ENCODE data around the gene NET1.

The NET1 gene

DNA sequence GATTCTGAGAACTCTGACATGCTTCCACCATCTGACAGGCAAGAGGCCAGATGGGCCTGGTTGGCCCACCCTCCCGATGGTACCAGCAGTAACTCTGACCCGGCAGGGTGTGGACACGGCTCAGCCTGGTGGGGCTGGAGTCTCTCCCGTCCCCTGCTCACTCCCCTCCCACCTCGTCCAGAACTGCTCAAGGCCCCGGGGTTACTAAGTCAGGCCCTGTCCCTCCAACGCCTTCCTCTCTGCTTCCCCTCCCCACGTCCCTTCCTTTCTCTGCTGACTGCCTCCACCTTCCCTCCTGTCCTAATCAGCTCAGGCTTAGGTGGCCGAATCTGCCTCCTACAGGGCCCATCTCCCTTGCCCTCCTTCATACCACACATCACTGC, 74.5 kb downstream of the NET1 start:
- no peak for DNase-seq

DNA sequence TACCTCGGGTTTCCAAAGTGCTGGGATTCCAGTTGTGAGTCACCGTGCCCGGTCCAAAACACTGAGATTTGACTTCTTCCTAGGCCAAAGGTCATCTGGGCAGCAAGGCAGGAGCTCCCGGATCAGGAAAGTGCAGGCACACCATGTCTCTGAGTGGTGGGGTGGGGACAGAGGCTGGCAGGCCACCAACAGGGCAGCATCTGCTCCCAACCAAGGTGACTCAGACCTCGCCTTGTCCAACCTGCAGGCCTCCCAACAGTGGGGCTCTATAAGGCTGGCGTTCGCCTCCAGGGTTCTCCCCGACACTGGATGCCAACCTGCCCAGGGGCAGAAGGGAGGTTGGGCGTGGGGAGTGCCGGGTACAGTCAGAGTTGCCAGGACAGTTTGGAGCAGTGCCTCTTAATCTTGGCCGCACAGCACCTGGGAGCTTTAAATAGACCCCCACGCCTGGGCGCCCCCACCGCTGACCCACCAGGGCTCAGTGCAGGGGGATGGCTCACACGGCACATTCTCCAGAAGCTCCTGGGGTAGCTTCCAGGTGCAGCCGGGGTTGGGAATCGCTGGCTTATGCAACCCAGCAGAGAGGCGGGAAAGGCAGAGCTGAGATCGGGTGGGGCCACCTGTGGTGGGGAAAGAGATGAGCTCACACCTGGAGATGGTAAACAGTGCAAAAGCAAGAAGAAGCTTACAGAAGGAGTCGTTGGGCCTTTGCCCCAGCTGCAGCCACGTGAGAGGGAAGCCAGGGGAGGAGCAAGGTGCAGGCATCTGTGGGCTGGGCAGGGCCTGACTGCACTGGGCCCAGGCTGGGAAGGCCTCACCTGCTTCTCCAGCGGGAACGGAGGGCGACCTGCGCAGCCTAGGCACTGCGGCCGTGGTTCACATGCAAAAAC, 76.2 kb downstream of the NET1 start:
- no peak for DNase-seq

DNA sequence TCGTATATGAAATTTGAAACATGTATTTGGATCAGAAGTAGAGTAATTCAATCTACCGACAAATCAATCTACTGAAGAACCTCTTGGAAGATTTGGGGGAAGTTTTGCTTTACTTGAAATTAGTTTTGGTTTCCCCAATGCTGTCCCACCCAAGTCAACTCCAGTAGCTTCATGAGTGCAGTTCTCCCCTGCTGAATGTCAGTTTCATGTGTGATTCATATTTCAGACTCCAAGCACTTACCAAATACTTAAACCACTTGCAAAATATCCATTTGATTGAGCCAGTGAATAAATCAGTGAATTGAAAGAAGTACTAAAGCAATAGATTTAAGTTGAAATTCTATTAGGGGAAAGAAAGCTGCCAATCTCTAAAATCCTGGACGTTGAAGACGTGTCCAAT, 77.7 kb downstream of the NET1 start:
- DNase-seq: no peak

DNA sequence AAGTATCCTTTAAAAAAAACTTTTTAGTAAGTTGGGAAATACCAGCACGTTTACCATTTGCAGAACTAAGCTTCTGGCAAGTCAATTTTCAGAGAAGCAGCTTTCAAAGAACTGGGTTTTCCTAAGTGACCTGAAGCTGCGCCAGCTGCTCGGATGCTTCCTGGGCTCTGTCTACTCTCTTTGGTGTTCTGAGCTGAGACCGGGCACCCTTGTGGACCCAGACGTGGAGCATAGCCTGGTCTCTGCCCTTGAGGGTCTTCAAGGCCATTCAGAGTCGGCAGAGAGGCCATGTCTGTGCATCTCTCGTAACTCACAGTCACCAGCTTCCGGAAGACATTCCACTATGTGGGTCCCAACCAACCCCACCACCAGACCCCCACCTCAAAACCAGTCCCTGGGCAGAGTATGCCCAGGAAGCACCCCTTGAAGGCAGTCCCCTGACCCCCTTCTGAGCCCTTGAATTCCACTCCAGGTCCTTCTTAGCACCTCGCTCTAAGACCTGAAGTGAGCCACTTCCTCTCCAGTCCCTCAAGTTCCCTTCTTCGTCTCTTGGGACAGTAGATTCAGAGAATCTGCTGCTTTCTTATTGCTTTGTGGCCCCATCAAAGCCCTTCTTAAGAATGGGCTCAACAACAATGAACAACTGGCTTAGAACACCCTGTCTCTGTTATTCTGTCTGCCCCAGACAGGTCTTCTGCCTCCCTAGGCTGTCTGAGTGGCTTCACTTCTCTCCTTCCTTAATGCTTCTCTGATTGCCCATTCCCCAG, 78.5 kb downstream of the NET1 start:
- DNase-seq: no peak

DNA sequence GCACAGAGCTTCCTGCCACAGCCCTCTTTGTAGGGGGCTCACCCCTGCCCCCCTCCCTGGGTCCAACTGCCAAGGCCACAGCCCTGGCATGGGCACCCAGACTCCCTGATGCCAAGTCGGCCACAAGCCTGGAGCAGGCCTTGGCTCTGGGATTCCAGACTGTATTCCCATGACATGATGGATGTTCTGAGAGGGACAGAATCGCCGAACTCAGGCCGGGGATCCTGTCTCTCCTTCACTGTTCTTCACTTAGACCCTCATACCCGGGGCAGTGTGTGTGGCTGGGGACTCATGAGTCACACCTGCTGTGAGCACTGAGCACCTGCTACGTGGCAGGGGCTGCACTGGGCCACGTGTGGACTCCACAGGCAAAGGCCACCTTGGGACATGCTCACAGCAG, 79.1 kb downstream of the NET1 start:
- DNase-seq: no peak

DNA sequence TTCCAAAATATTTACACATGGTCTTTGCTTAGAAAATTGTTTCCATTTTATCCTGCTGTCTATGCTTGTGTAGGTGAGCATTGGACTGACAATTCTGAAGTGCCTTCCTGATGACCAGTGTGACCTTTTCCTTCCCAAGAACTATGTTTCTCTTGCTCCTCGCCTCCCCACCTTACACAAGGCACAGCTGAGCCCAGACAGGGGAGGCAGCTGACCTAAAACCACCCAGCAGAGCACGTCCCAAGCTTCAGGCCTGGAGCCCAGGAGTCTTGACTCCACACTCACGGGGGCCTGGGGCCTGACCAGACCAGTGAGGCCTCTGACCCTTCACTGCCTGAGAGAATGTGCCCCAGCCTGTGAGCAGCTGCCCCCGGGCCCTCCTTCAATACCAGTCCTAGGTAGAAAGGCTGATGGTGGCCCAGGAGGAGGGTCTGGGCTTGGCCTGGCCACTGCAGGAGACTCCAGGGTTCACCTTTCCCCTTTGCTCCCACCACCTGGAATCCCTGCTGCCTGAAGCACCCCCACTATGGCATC, 80.0 kb downstream of the NET1 start:
- no peak for DNase-seq

DNA sequence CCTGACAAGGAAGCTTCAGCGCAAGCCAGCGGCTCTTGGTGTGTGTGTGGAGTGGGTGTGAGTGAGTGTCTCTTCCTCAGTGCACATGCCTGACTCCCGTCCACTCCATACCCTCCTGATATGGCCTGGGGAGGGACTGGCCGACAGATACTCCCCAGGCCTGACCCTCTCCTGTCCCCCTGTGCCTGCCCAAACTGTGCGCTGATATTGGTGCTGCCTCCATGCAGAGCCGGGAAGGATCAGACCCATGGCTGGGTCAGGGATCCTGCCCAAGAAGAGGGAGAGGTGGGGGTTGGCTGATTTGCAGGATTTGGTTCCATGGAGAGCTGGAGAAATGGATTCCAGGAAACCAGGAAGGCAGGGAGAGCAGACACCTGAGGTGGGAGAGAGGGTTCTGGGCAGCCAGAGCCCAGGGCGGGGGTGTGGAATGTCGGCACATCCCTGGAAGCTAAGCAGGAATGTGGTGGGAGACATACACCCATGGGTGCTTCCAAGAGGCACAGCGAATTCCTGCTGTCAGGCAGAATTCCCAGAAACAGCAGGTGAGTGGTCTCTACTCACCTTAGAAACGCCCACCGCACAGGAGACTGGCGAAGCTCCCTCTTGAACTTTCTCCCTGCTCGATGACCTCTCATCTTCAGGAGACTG, 80.7 kb downstream of the NET1 start:
- DNase-seq: no peak

DNA sequence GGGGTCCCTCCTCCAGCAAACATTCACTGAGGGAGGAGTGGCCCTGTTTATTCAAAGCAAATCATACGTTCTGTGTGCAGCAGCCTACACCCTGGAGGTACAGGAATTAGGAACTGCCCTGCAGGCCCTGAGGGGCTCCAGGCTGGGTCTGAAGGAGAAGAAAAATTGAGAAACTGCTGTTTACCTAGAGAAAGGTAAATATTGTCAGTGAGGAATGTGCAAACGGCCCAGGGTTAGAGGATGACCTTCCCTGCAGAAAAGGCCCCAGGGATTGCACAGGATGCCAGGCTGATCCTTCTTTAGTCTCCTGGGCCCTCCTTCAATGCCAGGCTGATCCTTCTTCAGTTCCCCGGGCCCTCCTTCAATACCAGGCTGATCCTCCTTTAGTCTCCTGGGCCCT, 81.3 kb downstream of the NET1 start:
- DNase-seq: no peak

DNA sequence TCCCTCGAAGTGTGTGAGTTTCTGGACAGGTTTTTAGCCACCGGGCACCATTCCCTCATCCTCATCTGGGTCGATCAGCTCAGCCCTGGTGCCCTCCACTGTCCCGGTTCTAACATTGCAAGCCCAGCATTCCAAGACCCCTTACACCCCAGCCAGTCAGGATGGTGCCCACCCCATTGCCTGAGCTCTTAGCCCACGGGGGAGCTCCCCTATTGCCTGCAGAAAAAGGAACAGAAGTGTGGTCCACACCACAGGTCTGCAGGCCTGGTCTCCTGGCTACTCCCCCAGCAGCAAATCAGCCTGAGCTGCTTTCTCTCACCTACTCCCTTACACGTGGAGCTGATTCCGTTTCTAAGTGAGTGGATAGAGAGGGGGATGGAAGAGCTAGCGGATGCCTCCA, 82.3 kb downstream of the NET1 start:
- DNase-seq: no peak

DNA sequence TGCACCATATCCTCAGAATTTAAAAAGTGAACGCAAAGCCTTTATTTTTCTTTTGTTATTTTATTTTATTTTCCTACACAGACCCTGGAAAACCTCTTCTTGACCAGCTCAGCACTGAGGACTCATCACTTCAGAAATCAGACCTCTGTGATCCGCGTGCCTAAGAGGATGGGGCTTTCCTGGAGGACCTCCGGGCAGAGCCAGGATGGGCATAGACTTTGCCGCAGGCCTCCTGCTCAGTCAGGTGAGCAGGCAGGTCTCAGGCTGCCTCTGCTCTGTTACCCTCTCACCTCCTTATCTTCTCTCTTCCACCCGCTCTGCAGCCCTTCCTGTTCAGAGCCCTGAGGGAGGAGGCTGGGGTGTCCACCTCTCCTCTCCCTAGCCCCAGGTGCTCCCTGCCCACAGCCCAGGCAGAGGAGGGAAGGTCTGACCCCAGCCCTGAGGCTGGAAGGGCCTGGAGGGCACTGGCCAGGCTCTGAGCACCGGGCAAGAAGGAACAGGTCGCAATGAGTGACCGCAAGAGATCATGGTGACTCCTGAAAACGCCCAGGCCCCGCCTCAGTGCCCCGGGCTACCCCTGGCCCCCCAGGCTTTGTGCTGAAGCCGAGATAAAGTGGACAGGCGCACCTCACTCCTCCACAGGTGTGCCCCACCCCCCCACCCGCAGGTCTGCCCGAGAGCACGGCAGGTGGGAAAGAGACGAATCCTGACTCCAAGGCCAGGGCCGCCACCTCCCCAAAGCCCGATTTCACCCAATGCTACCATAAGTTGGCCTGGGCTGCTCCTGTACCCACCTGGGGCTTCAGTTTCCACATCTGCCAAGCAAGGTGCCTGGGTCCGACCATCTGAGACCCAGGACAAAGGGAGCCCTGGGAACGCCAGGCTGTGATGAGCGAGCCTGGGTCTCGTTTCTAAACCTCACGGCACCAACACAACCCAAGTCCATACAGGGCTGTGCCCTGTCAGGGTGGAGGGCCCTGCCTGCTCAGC, 84.2 kb downstream of the NET1 start:
- DNase-seq: no peak

DNA sequence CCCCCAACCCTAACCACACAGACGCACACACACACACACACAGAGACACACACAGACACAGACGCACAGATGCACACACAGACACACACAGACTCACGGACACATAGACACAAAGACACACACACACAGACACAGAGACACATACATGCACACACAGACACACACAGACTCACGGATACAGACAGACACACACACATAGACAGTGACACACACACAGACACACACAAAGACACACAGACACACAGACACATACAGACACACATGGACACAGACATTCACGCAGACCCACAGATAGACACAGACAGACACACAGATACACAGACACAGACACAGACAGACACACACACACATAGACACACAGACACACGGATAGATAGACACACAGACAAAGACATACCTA, 84.9 kb downstream of the NET1 start:
- DNase-seq: no peak

DNA sequence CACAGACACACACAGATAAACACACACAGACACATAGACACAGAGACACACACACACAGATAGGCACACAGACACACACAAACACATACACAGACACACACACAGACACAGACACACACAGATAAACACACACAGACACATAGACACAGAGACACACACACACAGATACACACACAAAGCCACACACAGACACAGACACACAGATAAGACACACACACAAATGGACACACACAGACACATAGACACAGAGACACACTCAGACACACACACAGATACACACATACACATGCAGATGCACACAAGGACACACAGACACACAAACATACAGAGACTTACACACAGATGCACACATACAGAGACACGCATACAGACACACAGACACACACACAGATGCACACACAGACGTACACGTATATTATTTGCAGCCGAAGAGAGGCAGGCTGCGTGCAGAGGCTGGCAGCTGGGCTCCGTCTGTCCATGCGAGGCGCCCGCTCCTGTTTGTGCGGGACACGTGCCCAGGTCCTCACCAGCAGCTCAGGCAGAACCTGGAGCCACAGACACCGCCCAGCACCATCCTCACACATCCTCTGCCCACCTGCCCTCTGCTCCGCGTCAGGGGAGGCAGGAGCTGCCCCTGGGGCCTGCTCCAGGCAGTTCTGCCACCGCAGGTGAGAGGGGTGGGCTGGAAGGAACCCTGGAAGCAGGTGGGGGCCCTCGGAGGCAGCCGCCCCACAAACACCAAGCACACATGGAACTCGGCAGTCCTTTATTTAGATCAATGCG, 85.8 kb downstream of the NET1 start:
- DNase-seq: no peak

DNA sequence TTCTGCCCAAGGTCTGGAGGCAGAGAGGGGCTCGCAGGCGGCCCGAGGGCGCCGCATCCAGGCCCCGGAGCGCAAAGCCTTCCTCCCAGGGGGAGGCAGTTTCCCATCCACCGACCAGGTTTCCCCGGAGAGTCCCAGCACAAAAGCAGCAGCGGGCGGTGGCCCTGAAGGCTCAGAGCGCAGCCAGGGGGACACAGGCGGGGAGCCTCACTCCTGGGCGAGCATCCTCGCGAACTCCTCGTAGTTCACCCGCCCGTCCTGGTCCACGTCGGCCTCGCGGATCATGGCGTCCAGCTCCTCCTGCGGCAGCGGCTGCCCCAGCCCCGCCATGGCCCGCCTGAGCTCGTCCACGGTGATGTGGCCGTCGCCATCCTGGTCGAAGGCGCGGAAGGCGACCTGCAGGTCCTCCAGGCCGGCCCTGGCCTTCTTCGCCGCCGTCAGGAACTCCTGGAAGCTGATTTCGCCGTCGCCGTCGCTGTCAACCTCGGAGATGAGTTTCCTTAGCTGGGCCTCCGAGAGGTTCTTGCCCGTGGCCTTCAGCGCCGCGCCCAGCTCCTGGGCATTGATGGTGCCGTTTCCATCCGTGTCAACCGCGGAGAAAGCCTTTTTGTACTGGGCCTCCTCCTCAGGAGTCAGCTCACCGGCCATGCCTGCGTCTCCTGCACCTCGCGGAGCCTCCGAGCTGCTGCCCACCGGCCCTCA, 86.6 kb downstream of the NET1 start:
- DNase-seq: no peak

DNA sequence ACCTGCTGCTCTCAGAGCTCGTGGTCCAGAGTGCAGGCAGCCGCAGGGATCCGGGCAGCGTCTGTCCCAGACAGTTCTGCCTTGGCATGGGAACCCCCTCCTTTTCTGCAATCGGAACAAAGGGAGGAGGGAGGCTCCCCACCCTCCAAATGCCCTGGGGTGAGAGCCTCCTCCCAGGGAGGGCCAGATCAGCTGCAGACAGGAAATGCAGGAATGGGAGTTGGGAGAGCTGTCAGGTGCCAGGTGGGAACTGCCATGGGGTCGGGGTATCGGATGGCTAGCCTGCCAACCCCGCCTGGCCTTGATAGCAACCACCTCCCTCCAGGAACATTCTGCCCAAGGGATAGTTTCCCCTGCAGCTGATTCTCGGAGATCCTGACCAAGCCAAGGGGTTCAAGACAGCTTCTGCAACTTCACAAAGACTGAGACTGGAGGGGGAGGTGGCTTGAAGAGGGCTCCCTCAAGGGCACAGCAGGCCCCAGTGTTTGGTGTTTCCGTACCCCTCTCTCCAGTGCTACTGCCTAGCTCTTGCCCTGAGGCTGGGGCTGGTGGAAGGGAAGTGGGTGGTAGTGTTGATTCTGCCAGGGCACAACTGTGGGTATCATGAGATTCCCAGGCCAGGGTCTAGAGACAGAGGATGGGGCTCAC, 87.3 kb downstream of the NET1 start, which contains the start of gene CALML5:
Gene CALML5, minus strand, starts transcription at position 78 of the 648 bp plus-strand sequence. CDS start 132 bp downstream, outside the sequence.
- no peak for DNase-seq

DNA sequence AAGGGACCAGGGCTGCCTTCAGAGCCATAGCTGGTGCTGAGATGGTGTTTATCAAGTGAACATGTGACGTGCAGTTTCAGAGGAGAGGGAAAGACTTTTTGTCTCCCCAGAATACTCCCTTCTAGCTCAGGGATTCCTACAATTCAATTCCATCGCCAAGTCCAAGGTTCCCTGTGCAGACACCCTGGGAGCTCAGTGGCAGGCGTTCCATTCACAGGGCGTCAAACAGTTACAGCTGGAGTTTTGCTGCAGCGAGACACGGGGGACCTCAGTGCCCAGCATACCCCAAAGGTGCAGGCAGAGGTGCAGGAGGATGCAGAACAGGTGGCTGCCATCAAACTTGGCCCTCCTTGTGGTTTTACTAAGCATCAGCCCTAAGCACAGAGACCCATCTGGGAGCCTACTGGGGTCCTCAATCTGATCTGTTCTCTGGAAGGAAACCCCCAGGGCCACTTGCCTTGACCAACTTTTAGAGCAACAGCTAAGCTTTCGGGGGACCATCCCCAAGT, 87.9 kb downstream of the NET1 start:
- DNase-seq: no peak

DNA sequence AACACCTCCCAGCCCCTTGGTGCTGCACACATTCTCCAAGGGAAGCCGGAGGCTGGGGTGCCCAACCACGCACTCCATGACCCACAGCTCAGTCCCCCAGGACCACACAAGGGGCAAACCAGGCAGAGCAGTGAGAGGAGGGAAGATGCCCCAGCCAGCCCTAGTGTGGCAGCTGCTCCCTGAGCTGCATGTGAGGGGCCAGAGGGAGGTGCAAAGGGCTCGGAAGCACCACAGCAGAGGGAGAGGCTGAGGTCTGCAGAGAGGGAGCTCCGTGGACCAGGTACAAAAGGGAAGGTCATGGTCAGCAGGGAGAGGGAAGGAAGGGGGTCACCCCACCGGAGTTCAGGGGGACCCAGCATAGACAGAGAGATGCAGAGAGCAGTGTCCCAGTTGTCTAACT, 88.6 kb downstream of the NET1 start:
- no peak for DNase-seq

DNA sequence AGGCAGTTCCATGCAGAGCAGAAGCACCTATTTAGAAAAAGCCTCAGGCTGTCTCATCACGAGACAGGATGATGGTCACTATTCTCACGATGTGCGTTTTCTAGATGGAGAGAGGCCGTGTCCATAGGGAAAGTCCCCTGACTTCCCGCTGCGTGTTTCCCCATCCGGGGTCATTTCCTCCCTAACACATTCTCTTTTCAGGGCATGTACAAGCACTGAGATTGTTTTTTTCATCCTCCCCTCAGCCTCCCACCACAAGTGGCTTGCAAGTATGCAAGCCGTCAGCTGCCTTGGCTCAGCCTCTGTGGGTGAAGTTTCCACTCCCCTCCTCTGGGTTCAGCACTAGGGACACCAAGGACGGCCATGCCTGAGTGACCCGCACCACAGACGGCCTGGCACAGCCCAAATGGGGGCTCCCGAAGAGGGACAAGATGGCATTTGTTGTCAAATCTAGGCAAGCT, 89.7 kb downstream of the NET1 start:
- DNase-seq: no peak

DNA sequence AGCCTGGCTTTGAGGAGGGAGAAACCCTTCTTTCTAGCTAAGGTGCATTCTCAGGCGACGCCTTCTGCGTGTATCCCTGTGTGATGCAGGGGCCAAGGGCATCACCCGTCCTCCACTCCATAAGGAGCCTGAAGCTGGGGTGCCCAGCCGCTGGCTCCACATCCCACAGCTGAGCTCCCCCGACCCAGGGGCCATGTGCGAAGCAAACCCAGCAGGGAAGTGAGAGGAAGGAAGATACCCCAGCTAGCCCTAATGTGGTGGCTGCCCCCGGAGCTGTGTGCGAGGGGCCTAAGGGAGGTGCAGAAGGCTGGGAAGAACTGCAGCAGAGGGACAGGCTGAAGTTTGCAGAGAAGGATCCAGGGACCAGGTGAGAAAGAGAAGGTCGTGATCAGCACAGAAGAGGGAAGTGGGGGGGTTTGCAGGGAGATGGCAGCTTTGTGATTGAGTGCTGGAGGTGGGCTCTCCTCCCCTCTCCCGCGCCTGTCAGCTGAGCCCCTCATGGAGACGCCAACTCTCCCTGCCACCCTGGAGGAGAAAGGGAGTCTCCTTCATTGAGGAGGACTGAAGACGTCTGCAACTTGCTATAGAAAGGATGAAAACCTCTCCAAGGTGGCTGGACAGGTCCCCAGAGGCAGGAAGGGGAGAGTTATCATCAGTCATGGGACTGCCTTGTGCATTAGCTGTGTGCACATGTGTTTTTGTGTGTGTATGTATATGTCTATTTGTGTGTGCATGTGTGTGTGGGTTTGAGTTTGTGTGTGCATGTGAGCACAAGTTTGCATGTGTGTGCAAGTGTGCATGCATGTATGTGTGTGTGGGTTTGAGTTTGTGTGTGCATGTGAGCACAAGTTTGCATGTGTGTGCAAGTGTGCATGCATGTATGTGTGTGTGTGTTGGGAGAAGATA, 90.5 kb downstream of the NET1 start:
- DNase-seq: no peak

DNA sequence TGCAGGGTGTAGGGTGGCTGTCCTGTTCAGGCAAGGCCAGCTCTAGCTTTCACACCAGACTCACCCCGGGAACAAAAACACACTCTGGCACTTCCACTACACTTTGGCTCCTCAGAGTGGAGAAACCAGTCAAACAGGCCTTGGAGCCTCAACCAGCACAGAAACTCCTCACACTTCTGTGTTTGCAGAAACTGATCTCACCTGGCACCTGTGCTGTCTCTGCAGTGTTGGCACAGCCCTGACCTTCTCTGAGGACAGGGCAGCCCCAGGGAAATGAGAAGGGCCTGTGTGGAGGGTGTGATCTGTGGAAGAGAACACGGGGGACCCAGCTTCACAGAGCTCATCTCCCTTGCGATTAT, 91.1 kb downstream of the NET1 start:
- DNase-seq: no peak
